ENCODE data around the gene PSMD6.

Gene PSMD6

DNA sequence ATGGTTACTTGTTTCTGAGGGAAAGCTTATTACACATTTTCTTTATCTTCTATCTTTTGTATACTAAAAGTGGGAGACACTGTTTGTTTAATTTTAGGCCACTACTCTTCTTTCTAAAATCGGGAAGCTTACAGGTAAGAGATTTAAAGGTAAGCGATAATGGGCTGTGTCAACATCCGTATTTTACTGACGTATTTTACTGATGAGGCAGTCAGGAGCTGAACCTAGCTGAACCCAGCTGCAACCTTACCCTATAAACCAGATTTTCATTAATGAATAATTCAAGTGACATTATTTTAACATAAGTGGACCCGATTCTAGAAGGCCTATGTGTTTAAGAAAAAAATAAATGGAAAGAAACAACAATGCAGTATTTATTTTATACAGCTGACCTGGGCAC, 13.1 kb downstream of the PSMD6 start:
- Mint-ChIP-seq H3K36me3 (ENCODE audit: low read depth) (peaks cover 64% of the 10 kb centered on the region), H3K27ac (no peak overlapping the region), H3K4me3 (no peak overlapping the region), H3K9me3 (no peaks in the 10 kb centered on the region), H3K4me1 (ENCODE audit: low read depth) (peaks cover 17% of the 10 kb centered on the region), H3K27me3 (ENCODE audit: low read depth) (no peaks in the 10 kb centered on the region)
- no peak for DNase-seq (ENCODE audit: low spot score)

DNA sequence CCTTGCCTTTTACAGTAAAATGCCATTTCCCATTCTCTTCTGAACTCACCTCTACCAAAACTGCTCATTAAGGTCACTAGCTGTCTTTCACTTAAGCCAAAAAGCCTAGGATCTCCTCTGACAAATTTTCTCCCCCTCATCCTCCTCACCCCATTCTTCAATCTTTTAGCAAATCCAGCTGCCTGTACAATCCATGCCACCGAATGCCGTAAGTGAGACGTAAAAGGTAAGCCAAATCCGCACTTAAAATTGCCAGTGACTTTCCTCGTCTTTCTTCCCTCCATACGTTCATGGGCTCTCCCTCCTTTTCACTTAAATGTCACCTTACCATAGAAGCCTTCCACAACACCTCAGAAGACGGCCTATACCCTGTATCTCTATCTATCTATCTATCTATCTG, 13.8 kb downstream of the PSMD6 start:
- no peaks in the 10 kb centered on the region for H3K27me3 Mint-ChIP-seq (ENCODE audit: low read depth)
- DNase-seq (ENCODE audit: low spot score), result no peak
- H3K4me3 Mint-ChIP-seq, result no peak overlapping the region
- peaks cover 17% of the 10 kb centered on the region for H3K4me1 Mint-ChIP-seq (ENCODE audit: low read depth)
- H3K9me3 Mint-ChIP-seq, result no peaks in the 10 kb centered on the region
- H3K27ac Mint-ChIP-seq, result peak overlapping the region; percentile 64
- H3K36me3 Mint-ChIP-seq (ENCODE audit: low read depth), result peaks cover 58% of the 10 kb centered on the region

DNA sequence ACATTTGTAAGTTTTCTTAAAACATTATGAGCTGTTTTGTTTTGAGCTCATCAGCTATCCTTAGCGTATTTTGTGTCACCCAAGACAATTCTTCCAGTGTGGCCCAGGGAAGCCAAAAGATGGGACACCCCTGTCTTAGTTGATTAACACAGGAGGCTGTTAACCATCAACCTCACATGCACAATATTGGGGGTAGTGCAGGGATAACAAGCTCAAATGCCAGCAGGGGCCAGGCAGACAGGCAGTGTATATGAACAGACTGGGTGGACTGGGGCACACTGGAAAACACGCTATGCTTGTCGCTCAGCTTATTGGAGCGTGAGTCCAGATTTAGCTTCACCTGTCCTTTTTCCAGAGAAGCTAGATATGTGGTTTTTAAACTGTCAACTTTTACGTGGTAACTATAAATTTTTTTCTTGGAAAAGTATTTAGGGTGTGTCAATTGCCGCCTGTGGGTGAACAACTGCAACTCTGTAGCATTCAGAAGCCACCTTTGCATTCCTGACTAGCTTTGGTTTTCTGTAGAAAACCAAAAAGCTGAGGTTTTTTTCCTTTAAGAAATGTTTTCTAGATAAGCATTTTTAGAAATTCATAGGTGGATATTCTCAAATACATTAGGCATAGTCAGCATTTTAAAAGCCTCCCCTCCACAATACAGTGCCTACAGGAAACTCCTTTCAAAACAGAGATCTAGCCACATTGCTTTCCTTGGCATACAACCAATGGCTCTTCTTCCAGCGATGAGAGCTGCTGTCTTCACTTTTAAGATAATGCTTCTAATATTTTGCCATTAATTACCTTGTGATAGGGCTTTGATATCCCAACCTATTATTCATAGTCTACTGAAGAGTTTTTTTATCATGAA, 14.6 kb downstream of the PSMD6 start:
- Mint-ChIP-seq H3K27ac (peak overlapping the region; percentile 2), H3K9me3 (no peaks in the 10 kb centered on the region), H3K4me1 (ENCODE audit: low read depth) (peaks cover 17% of the 10 kb centered on the region), H3K27me3 (ENCODE audit: low read depth) (no peaks in the 10 kb centered on the region), H3K4me3 (no peak overlapping the region), H3K36me3 (ENCODE audit: low read depth) (peaks cover 53% of the 10 kb centered on the region)
- no peak for DNase-seq (ENCODE audit: low spot score)

DNA sequence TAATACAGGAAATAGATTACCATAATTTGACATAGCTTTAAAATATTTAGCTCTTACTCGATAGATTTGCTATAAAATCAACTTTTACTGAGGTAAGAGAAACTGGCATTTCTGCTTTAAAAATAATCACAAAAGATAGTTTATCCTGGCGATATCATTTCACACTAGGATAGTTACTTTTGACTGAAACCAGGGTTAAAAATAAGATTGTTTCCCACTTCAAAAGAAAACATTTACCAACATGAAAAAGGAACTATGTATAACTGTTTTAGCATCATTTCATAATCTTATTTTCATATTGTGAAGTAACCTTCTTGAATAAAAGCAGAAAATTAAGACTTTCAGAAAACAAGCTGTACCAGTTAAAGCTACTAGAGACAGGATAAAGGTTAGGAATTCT, 15.3 kb downstream of the PSMD6 start:
- Mint-ChIP-seq H3K4me1 (ENCODE audit: low read depth) (peaks cover 17% of the 10 kb centered on the region), H3K27ac (no peak overlapping the region), H3K9me3 (no peaks in the 10 kb centered on the region), H3K27me3 (ENCODE audit: low read depth) (no peaks in the 10 kb centered on the region), H3K36me3 (ENCODE audit: low read depth) (peaks cover 46% of the 10 kb centered on the region), H3K4me3 (no peak overlapping the region)
- DNase-seq (ENCODE audit: low spot score), result no peak

DNA sequence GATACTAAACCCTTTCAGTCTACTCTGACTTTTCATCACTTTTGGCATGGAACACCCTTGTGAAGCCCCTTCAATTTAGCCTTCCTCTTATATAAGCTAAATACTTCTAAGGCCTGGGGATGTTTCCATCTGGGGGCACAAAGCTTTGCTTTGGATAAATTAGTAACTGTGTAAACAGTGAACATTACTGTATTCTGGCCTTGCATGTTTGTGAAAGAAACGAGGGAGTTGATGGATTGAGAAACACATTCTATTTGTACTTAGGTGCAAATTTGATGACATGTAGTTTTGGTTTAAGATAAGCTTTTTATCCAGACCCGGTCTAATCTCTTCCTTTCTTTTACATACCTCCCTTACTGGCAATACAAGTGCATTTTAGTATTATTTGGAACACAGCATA, 19.7 kb downstream of the PSMD6 start:
- no peaks in the 10 kb centered on the region for H3K9me3 Mint-ChIP-seq
- no peak overlapping the region for H3K27ac Mint-ChIP-seq
- H3K4me3 Mint-ChIP-seq, result no peak overlapping the region
- DNase-seq (ENCODE audit: low spot score), result no peak
- peaks cover 39% of the 10 kb centered on the region for H3K36me3 Mint-ChIP-seq (ENCODE audit: low read depth)
- H3K4me1 Mint-ChIP-seq (ENCODE audit: low read depth), result peaks cover 5% of the 10 kb centered on the region
- H3K27me3 Mint-ChIP-seq (ENCODE audit: low read depth), result no peaks in the 10 kb centered on the region

DNA sequence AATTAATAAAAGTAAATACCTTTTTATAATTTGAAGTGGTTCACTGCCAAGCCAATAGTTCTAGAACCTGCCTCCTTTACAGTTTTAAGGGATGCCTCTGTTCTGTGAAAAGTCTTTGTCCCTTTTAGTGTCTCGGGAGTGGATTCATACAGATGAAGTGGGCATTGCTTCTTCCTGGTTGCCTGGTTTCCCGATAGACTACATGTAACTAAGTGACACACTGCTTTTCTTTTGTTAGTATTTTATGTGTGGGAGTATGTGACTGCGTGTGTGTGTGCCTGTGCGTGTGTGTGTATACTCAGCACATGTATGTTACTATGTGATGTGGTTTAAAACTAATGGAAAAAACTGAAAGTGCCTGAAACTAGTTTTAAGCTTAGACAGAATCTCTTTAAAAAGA, 21.1 kb downstream of the PSMD6 start:
- Mint-ChIP-seq H3K27ac (no peak overlapping the region), H3K9me3 (no peaks in the 10 kb centered on the region), H3K4me1 (ENCODE audit: low read depth) (peaks cover 2% of the 10 kb centered on the region), H3K27me3 (ENCODE audit: low read depth) (no peaks in the 10 kb centered on the region), H3K4me3 (no peak overlapping the region), H3K36me3 (ENCODE audit: low read depth) (peaks cover 42% of the 10 kb centered on the region)
- no peak for DNase-seq (ENCODE audit: low spot score)

DNA sequence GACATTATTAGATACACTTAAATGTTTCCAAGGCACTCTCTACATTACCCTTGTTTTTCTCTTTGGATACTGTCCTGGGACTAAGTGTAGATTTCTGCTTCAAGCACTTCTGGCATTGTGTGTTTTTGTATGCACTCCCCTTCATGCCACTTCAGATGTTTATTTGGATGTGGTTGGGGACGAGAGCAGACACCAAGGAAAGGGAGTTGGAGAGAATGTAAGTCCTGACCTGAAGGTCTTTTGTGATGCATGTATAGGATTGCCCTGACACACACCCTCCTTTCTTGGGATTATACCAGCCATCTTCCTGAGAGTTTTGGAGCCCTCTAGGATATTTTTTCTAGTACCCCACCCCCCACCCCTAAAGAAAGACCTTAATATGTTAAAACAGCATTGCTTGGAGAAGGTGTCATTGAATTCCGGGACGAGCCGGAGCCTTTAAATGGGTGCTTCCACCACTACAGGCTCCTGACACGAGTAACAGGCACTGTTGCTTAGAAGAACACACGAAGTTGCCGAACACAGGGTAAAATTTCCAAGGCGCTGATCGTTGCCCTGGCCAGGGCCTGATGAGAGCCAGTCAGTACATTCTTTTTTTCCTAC, 22.7 kb downstream of the PSMD6 start:
- Mint-ChIP-seq H3K4me3 (no peak overlapping the region), H3K27me3 (ENCODE audit: low read depth) (no peaks in the 10 kb centered on the region), H3K9me3 (no peaks in the 10 kb centered on the region), H3K36me3 (ENCODE audit: low read depth) (peaks cover 56% of the 10 kb centered on the region), H3K4me1 (ENCODE audit: low read depth) (peaks cover 2% of the 10 kb centered on the region), H3K27ac (no peak overlapping the region)
- DNase-seq (ENCODE audit: low spot score), result no peak

DNA sequence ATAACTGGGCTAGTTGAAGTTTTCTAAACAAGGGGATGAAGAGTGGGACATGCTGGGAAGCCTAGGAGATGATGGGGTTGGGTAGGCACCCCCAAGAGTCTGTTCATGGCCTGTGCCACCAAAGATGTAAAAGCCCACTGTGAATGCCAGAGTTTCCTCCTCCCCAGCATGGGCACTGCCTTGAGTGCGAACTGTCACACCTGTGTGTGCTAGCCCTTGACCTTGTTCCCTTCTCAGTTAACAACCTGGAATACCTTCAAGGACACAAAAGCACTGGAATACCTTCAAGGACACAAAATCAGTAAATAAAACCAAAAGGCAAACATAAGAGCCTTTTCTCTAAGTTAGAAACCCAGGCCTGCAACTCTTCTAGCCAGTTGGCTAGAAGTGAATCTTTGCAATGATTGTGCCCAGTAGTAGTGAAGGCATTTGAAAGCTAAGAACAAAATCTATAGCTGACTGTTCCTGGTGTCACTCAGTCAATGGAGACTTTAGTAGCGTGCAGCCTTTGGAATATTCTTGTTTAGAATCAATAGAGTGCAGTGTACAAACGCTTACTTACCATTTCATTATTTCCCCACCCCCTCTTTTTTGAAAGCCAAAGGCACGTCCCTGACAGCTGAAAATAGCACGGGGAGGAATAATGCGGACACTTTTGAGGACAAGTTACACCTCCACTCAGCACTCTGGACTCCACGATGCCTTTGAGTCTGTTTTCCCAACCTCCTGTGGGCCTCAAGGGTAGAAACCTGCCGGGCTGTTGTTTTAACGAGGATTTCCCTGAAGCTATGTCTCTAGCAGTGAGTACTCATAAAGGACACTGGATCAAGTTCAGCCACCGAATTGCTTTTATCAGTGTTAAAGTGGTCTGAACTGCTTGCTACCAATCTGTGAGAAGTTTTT, 24.2 kb downstream of the PSMD6 start:
- no peak for DNase-seq (ENCODE audit: low spot score)
- Mint-ChIP-seq H3K27me3 (ENCODE audit: low read depth) (no peaks in the 10 kb centered on the region), H3K36me3 (ENCODE audit: low read depth) (peaks cover 66% of the 10 kb centered on the region), H3K4me3 (no peak overlapping the region), H3K4me1 (ENCODE audit: low read depth) (peaks cover 8% of the 10 kb centered on the region), H3K27ac (no peak overlapping the region), H3K9me3 (no peaks in the 10 kb centered on the region)

DNA sequence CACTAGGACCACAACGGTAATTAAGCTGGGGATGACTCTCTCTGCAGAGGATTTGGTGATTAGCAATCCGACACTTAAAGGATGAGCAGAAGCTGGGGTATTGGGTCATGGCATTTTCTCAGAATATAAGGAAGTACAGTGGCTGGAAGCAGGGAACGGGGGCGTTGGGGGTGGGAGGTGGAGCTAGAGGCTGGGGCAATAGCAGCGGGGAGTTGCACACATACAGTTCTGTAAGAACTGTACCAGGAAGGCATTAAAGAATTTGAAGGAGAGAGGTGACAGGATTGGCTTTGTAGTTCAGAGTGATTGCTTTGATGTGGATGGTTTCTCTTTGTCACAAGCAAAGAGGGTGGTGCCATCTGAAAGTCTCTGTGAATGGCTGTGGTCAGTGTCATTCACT, 28.2 kb downstream of the PSMD6 start:
- peaks cover 77% of the 10 kb centered on the region for H3K36me3 Mint-ChIP-seq (ENCODE audit: low read depth)
- peaks cover 20% of the 10 kb centered on the region for H3K4me1 Mint-ChIP-seq (ENCODE audit: low read depth)
- no peak overlapping the region for H3K4me3 Mint-ChIP-seq

DNA sequence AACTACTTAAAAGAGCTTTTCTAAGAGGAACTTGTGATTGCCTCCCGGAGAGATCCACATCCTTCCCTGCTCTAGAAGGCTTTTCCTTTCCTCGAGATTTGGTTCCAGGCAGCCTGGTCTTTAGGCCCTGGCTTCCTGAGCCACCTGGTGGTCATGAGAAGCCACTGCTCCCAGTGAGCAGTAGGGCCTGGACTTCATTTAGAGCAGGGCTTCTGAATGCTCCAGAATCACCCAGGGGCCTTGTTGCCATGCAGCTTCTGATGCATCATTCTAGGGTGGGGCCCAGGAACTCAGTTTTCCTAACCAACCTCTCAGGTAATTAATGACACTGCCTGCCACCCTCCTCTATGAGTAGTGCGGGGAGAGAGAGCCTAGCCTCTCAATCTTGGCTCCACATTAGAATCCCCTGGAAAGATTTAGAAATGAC, 29.6 kb downstream of the PSMD6 start:
- Mint-ChIP-seq H3K9me3 (no peaks in the 10 kb centered on the region), H3K27ac (peak overlapping the region; percentile 45), H3K4me3 (no peak overlapping the region), H3K36me3 (ENCODE audit: low read depth) (peaks cover 70% of the 10 kb centered on the region), H3K4me1 (ENCODE audit: low read depth) (peaks cover 21% of the 10 kb centered on the region), H3K27me3 (ENCODE audit: low read depth) (no peaks in the 10 kb centered on the region)
- DNase-seq (ENCODE audit: low spot score), result peak; percentile 18

More for the DNA sequence above, 28.2 kb downstream of the PSMD6 start:
- no peaks in the 10 kb centered on the region for H3K9me3 Mint-ChIP-seq
- H3K27ac Mint-ChIP-seq, result peak overlapping the region; percentile 52
- no peaks in the 10 kb centered on the region for H3K27me3 Mint-ChIP-seq (ENCODE audit: low read depth)
- DNase-seq (ENCODE audit: low spot score), result no peak

DNA sequence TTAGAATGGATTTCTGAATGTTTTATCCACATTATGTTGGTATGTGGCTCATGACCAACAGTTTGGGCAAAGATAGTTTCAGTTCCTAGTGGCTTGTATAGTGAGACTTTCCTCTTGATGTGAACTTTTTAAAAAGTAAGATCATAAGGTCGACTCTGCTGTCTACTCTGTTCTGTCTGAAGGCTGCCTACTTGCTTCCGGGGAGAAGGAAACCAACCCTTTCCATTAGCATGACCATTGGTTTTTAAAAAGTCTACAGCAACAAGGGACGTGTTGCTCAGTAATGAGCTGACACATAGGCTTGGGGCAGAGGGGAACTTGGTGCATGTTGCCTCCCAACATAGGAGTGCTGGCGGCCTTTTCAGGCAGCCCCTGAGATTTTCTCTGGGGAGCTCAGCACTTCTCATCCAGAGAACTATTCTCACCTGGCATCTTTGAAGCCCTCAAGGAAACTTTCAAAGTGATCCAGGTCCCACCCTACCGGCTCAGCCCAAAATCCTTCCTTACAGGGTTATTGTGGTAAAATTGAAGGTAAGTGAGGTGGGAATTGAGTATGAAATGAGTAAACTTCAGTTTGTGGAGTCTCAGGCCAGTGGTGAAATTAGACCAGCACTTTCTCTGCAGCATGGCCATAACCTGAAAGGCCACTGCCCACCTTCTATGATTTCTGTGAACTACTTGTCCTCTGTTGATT, 30.6 kb downstream of the PSMD6 start:
- no peak for DNase-seq (ENCODE audit: low spot score)
- H3K4me1 Mint-ChIP-seq (ENCODE audit: low read depth), result peaks cover 23% of the 10 kb centered on the region
- H3K9me3 Mint-ChIP-seq, result no peaks in the 10 kb centered on the region
- H3K27ac Mint-ChIP-seq, result no peak overlapping the region
- H3K4me3 Mint-ChIP-seq, result no peak overlapping the region
- no peaks in the 10 kb centered on the region for H3K27me3 Mint-ChIP-seq (ENCODE audit: low read depth)
- peaks cover 71% of the 10 kb centered on the region for H3K36me3 Mint-ChIP-seq (ENCODE audit: low read depth)

DNA sequence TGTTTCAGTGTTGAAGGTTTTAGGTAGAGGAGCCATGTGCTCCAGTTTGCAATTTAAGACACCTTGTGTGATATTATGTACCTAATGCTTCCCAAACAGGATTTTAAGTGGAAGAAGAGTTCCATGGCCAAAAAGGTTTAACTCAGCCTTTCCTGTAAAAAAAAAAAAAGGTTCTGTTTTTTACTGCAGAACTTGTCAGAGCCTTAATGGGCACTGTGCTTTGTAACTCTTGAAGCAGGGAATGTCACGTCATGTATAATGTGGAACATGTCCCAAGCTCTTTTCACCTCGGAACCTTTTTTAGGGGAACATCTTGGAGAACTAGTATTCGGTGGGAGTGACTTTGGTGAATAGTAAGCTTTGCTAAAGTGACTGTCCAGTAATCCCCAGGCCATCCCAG, 31.6 kb downstream of the PSMD6 start:
- Mint-ChIP-seq H3K4me3 (no peak overlapping the region), H3K27me3 (ENCODE audit: low read depth) (no peaks in the 10 kb centered on the region), H3K36me3 (ENCODE audit: low read depth) (peaks cover 72% of the 10 kb centered on the region), H3K4me1 (ENCODE audit: low read depth) (peaks cover 23% of the 10 kb centered on the region), H3K27ac (no peak overlapping the region), H3K9me3 (no peaks in the 10 kb centered on the region)
- no peak for DNase-seq (ENCODE audit: low spot score)

DNA sequence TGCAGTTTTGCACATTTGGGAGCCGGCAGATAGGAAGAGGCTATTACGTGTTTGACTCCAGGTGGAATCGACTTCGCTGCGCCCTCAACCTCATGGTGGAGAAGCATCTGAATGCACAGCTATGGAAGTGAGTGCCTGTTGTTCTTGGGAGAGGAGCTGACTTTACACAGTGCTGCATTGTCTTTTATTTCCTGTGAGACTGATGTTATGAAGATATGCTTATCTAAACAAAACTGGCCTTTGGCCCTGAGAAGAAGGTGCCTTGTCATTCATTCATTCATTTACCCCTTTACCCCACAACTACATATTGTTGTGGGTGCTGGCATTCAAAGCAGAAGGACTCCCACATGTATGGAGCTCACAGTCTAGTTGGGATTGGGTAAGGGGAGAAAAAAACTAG, 32.6 kb downstream of the PSMD6 start:
- no peaks in the 10 kb centered on the region for H3K27me3 Mint-ChIP-seq (ENCODE audit: low read depth)
- DNase-seq (ENCODE audit: low spot score), result no peak
- peaks cover 66% of the 10 kb centered on the region for H3K36me3 Mint-ChIP-seq (ENCODE audit: low read depth)
- H3K27ac Mint-ChIP-seq, result no peak overlapping the region
- no peak overlapping the region for H3K4me3 Mint-ChIP-seq
- no peaks in the 10 kb centered on the region for H3K9me3 Mint-ChIP-seq
- H3K4me1 Mint-ChIP-seq (ENCODE audit: low read depth), result peaks cover 23% of the 10 kb centered on the region
